Prostate gland (tissue), 2 donors: ENCODE results near the gene DEDD2. TPM values are rescaled to one million over a fixed set of nuclear protein-coding genes. Genes with fewer than 3 reads are reported as not detected.

ENCODE experiments used
- DNase-seq: peaks from one replicate; pipeline ENCODE4 v3.0.0-alpha.2; 2019; ENCODE audit warnings: low spot score
- H3K27ac ChIP-seq, 2 donors: fragments of 200-600 bp; sonication (generic); 2 replicates each; pipeline ENCODE4 v1.5.1; 2017 to 2019
- H3K27me3 ChIP-seq: fragments of 200-600 bp; sonication (generic); replicated peaks from 2 replicates; pipeline ENCODE4 v1.5.1; 2019; ENCODE audit not compliant: insufficient read depth
- H3K36me3 ChIP-seq, 2 donors: fragments of 200-600 bp; sonication (generic); 1 replicate in 1 of 2; 2 replicates in 1 of 2; pipeline versions ENCODE4 v1.5.1 to v1.8.1; 2017 to 2019
- H3K4me1 ChIP-seq: fragments of 200-600 bp; sonication (generic); replicated peaks from 2 replicates; pipeline ENCODE4 v1.5.1; 2019
- H3K4me3 ChIP-seq, 2 donors: fragments of 200-600 bp; sonication (generic); 2 replicates each; pipeline ENCODE4 v1.5.1; 2017 to 2019
- H3K9me3 ChIP-seq: fragments of 200-600 bp; sonication (generic); 2 replicates; pipeline ENCODE4 v1.5.1; 2017
- POLR2A ChIP-seq: fragments of 450-650 bp; IDR thresholded peaks from one replicate; pipeline ENCODE4 v1.6.1; 2016; ENCODE audit warnings: antibody characterized with exemption, mild to moderate bottlenecking
- POLR2AphosphoS5 ChIP-seq: sonication (generic); formaldehyde crosslinking; IDR thresholded peaks from one replicate; pipeline ENCODE4 v1.6.1; 2017; ENCODE audit warnings: antibody characterized with exemption
- WGBS: methylation state at CpG from one replicate; pipeline ENCODE4 v1.1.5; 2018; 5-methylcytosine and 5-hydroxymethylcytosine counted together
- intact Hi-C: fragments of 100-400 bp; cut with DNase I; formaldehyde crosslinking; loops from one replicate; pipeline ENCODE4 v1.14.2; 2022
- total RNA-seq, 2 donors: library from RNA; depleted of rRNA; stranded (reverse); fragments of >200 nt; gene quantifications; one replicate each; pipeline ENCODE4 v1.1.0, GENCODE V29; 2016
- TF ChIP-seq, protein P1 (sequence below), 4 experiments: fragments of 200-600 bp in 2 of 4; fragments of 450-650 bp in 2 of 4; sonication (generic) in 2 of 4; IDR thresholded peaks; 1 replicate in 3 of 4; 2 replicates in 1 of 4; pipeline ENCODE4 v1.5.1; 2016 to 2019; ENCODE audit warnings: antibody characterized with exemption in 4 of 4, mild to moderate bottlenecking in 2 of 4, moderate library complexity in 2 of 4

The DEDD2 gene
- total RNA-seq, 2 donors from 2014 or later, result 70.3 to 98.1 TPM

DNA sequence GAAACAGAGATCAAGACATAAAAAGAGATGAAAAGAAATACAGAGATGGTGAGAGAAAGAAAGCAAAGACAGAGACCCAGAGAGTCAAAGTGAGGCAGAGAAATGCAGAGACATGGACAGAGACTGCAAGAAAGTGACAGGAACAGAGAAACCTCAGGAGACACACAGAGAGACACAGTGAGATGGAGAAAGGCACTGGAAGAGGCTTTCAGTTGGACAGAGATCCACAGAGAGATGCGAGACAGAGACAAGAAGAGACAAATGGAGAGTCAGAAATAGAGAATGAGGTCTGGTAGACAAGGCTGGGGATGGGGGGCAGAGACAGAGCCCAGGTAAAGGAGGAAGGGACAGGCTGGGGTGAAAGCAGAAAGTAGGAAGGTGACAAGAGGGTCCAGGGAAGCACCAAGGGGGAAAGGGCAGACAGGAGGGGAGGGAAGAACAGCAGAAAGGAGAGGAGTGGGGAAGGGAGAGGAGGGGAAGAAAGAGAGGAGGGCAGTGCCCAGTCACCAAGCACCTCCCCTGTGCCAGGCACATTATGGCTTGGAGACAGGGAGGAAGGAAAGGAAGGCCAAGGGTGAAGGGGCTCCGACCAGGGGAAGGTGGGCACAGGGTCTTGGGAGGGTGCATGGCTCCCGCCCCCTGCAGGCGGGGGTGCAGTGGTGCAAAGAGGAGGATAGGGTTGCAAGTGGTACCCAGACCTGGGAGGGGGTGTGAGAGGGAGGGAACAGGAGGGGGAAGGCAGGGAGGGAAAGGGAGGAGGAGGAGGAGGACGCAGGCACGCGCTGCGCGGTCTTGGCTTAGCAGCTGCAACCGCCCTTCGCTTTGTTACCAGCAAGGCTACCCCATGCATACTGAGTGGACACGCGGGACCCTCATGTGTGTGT lies 38.4 kb downstream of the DEDD2 start:
- intact Hi-C loops, result no loop called here
- Histone ChIP-seq H3K27me3 (peaks cover 12% of the 10 kb centered on the region), H3K9me3 (no peaks in the 10 kb centered on the region), H3K4me3 (no peak overlapping the region), H3K4me1 (no peaks in the 10 kb centered on the region), H3K27ac (no peak overlapping the region), H3K36me3 (no peaks in the 10 kb centered on the region)
- no peak for DNase-seq
- TF ChIP-seq POLR2AphosphoS5, result no peak
- TF ChIP-seq POLR2A, result no peak
- TF ChIP-seq, protein P1, sequence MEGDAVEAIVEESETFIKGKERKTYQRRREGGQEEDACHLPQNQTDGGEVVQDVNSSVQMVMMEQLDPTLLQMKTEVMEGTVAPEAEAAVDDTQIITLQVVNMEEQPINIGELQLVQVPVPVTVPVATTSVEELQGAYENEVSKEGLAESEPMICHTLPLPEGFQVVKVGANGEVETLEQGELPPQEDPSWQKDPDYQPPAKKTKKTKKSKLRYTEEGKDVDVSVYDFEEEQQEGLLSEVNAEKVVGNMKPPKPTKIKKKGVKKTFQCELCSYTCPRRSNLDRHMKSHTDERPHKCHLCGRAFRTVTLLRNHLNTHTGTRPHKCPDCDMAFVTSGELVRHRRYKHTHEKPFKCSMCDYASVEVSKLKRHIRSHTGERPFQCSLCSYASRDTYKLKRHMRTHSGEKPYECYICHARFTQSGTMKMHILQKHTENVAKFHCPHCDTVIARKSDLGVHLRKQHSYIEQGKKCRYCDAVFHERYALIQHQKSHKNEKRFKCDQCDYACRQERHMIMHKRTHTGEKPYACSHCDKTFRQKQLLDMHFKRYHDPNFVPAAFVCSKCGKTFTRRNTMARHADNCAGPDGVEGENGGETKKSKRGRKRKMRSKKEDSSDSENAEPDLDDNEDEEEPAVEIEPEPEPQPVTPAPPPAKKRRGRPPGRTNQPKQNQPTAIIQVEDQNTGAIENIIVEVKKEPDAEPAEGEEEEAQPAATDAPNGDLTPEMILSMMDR (IDR thresholded peaks at IDR 0.05), result no peak
- WGBS, result 12% methylated on average over 13 of the region's 13 CpGs

DNA sequence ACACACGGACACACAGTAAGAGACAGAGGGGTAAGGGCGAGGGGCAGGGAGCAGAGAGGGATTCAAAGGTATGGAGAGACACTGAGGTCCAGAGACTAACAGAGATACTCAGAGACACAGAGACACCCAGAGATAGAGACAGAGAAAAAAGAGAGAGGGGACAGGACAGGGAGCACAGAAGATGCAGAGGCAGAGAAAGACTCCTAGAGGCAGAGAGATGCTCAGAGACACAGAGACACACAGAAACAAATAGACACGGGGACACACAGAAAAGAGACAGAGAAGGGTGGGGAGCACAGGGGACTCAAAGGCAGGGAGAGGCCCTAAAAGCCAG lies 39.8 kb downstream of the DEDD2 start:
- Histone ChIP-seq H3K36me3 (no peaks in the 10 kb centered on the region), H3K27ac (no peak overlapping the region), H3K4me1 (no peaks in the 10 kb centered on the region), H3K4me3 (no peak overlapping the region), H3K9me3 (no peaks in the 10 kb centered on the region), H3K27me3 (peaks cover 12% of the 10 kb centered on the region)
- no peak for DNase-seq
- 29% methylated on average over 3 of the region's 3 CpGs for WGBS
- TF ChIP-seq, protein P1 (IDR thresholded peaks at IDR 0.05), result no peak
- TF ChIP-seq POLR2A (no peak), POLR2AphosphoS5 (no peak)
- intact Hi-C loops, result no loop called here

DNA sequence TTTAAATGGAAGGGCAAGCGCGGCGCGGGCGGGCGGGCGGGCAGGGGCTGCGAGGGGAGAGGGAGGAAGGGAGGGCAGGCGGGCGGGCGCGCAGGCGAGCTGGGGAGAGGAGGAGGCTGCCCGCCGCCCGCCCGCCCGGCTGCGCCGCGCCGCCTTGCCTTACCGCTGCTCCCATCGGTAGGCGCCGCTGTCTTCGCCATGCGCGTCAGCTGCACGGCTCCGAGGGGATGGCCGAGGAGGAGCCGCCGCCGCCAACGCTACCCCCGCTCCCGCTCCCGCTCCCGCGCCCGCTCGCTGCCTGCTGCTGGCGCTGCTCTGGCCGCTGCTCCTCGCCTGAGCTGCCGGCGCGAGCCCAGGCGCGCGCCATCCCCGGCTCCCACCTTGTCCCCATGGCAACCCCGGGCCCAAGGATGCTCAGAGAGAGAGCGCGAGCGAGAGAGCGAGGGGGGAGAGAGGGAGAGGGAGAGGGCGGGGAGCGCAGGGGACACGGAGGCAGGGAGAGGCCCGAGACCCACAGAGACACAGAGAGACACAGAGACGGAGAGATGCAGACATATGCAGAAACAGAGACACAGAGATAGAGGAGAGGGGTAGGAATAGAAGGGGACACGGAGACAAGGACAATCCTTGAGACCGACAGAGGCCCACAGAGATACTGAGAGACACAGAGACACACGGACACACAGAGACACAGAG lies 40.3 kb downstream of the DEDD2 start:
- Histone ChIP-seq H3K27ac (no peak overlapping the region), H3K36me3 (no peaks in the 10 kb centered on the region), H3K9me3 (no peaks in the 10 kb centered on the region), H3K27me3 (peaks cover 12% of the 10 kb centered on the region), H3K4me1 (no peaks in the 10 kb centered on the region), H3K4me3 (peak overlapping the region; percentile 30 to 37)
- intact Hi-C loops, result no loop called here
- WGBS, result under 1% methylated on average over 66 of the region's 66 CpGs
- DNase-seq, result peak; percentile 55
- TF ChIP-seq, protein P1 (IDR thresholded peaks at IDR 0.05), result peak in 2 of 4 experiments; percentile 35 to 49
- no peak for TF ChIP-seq POLR2A

DNA sequence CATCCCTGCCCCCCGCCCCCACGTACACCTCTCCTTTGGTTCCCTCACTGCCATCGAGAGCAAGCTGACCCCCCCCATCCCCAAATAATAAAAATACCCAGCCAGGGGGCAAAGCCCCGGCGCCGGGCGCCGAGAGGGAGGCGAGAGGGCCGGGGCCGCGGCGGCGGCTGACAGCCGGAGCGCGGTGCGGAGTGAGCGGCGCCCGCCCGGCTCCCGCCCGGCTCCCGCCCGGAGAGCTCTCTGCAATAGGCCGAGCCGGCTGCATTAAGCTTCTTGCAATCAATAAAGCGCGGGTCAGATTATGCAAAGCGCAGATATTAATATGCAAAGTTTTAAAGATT lies 40.9 kb downstream of the DEDD2 start:
- H3K27me3 ChIP-seq, result peaks cover 12% of the 10 kb centered on the region
- H3K36me3 ChIP-seq, result no peaks in the 10 kb centered on the region
- no peak for TF ChIP-seq POLR2AphosphoS5
- TF ChIP-seq POLR2A, result no peak
- TF ChIP-seq, protein P1 (IDR thresholded peaks at IDR 0.05), result no peak
- intact Hi-C loops, result no loop called here
- H3K4me1 ChIP-seq, result no peaks in the 10 kb centered on the region
- H3K27ac ChIP-seq, result no peak overlapping the region
- peak overlapping the region; percentile 30 to 37 for H3K4me3 ChIP-seq
- WGBS, result 0% methylated on average over 31 of the region's 31 CpGs
- no peak for DNase-seq
- no peaks in the 10 kb centered on the region for H3K9me3 ChIP-seq
